RWPE2 (cell line): Measurements from ENCODE around the gene DNAH9.

ENCODE experiments used
- ATAC-seq: fragments of 200-7000 bp; cut with Tn5 transposase; 3 replicates; pipeline ENCODE4 v1.9.1; 2021; ENCODE audit warnings: low read depth
- DNase-seq: peaks from one replicate; pipeline ENCODE4 v3.0.0-alpha.2; 2020; ENCODE audit warnings: low spot score
- H3K27ac ChIP-seq: fragments of 450-650 bp; 2 replicates; pipeline ENCODE4 v1.5.1; 2017; ENCODE audit warnings: mild to moderate bottlenecking; ENCODE audit not compliant: poor library complexity, severe bottlenecking
- H3K27me3 ChIP-seq: fragments of 250-450 bp; sonication (Bioruptor Pico); 2 replicates; pipeline ENCODE4 v1.5.1; 2021; ENCODE audit warnings: mild to moderate bottlenecking, moderate library complexity; ENCODE audit not compliant: insufficient read depth, poor library complexity, severe bottlenecking
- H3K36me3 ChIP-seq: fragments of 250-450 bp; sonication (Bioruptor Pico); 2 replicates; pipeline ENCODE4 v1.5.1; 2020; ENCODE audit warnings: low read depth, mild to moderate bottlenecking, moderate library complexity
- H3K4me1 ChIP-seq: fragments of 250-450 bp; sonication (Bioruptor Pico); 2 replicates; pipeline ENCODE4 v1.5.1; 2021; ENCODE audit warnings: mild to moderate bottlenecking, moderate library complexity; ENCODE audit not compliant: insufficient read depth, poor library complexity, severe bottlenecking
- H3K4me3 ChIP-seq: fragments of 250-450 bp; sonication (Bioruptor Pico); 2 replicates; pipeline ENCODE4 v1.5.1; 2021; ENCODE audit warnings: mild to moderate bottlenecking, moderate library complexity; ENCODE audit not compliant: severe bottlenecking
- H3K9me3 ChIP-seq: fragments of 250-450 bp; sonication (Bioruptor Pico); 2 replicates; pipeline ENCODE4 v1.5.1; 2021; ENCODE audit warnings: mild to moderate bottlenecking, moderate library complexity; ENCODE audit not compliant: severe bottlenecking
- TF ChIP-seq, protein P1 (sequence below): fragments of 450-650 bp; IDR thresholded peaks from one replicate; pipeline ENCODE4 v1.5.1; 2017; ENCODE audit warnings: mild to moderate bottlenecking, moderate library complexity; ENCODE audit not compliant: poor library complexity, severe bottlenecking

DNAH9 gene

GRCh38 chr17:11639736-11640462 lies 41.6 kb downstream of the DNAH9 start:
- TF ChIP-seq, protein P1, sequence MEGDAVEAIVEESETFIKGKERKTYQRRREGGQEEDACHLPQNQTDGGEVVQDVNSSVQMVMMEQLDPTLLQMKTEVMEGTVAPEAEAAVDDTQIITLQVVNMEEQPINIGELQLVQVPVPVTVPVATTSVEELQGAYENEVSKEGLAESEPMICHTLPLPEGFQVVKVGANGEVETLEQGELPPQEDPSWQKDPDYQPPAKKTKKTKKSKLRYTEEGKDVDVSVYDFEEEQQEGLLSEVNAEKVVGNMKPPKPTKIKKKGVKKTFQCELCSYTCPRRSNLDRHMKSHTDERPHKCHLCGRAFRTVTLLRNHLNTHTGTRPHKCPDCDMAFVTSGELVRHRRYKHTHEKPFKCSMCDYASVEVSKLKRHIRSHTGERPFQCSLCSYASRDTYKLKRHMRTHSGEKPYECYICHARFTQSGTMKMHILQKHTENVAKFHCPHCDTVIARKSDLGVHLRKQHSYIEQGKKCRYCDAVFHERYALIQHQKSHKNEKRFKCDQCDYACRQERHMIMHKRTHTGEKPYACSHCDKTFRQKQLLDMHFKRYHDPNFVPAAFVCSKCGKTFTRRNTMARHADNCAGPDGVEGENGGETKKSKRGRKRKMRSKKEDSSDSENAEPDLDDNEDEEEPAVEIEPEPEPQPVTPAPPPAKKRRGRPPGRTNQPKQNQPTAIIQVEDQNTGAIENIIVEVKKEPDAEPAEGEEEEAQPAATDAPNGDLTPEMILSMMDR, result no peak
- DNase-seq, result no peak
- no peaks in the 10 kb centered on the region for H3K27me3 ChIP-seq
- no peaks in the 10 kb centered on the region for H3K4me1 ChIP-seq
- no peak overlapping the region for H3K4me3 ChIP-seq
- ATAC-seq, result no peak
- no peak overlapping the region for H3K27ac ChIP-seq
- no peaks in the 10 kb centered on the region for H3K9me3 ChIP-seq
- no peaks in the 10 kb centered on the region for H3K36me3 ChIP-seq

- Histone ChIP-seq H3K9me3 (no peaks in the 10 kb centered on the region), H3K27ac (no peak overlapping the region), H3K4me1 (no peaks in the 10 kb centered on the region), H3K4me3 (no peak overlapping the region), H3K27me3 (no peaks in the 10 kb centered on the region), H3K36me3 (no peaks in the 10 kb centered on the region)
- ATAC-seq, result no peak
- DNase-seq, result no peak
- TF ChIP-seq, protein P1, result no peak
These were observed 42.2 kb downstream of the DNAH9 start for GRCh38 chr17:11640463-11640814.

- Histone ChIP-seq H3K9me3 (no peaks in the 10 kb centered on the region), H3K27ac (no peak overlapping the region), H3K4me3 (no peak overlapping the region), H3K27me3 (no peaks in the 10 kb centered on the region), H3K4me1 (no peaks in the 10 kb centered on the region), H3K36me3 (no peaks in the 10 kb centered on the region)
- TF ChIP-seq, protein P1, result no peak
- no peak for ATAC-seq
- no peak for DNase-seq
These were observed 43.4 kb downstream of the DNAH9 start for GRCh38 chr17:11641521-11642275.

DNA sequence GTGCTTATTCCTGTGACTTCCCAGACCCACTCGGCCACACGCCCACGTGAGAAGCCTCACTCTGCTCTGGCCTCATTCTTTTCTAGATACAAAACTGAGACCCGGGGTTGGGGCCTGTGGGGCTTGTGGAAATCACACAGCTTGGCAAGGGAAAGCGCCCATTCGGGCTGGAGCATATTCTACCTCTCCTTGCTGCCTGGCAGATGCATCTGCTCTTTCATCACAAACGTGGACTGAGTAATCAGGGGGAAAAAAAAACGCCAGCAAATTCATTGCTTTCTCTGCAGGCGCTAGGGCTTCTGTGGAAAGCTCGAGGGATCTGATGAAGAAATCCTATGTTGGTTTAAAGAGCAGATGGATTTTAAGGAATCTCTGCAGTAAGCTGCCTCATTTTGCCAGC lies 44.4 kb downstream of the DNAH9 start:
- no peaks in the 10 kb centered on the region for H3K36me3 ChIP-seq
- H3K4me1 ChIP-seq, result no peaks in the 10 kb centered on the region
- DNase-seq (no peak), ATAC-seq (no peak)
- H3K27ac ChIP-seq, result no peak overlapping the region
- TF ChIP-seq, protein P1, result no peak
- no peaks in the 10 kb centered on the region for H3K27me3 ChIP-seq
- no peak overlapping the region for H3K4me3 ChIP-seq
- H3K9me3 ChIP-seq, result no peaks in the 10 kb centered on the region

DNA sequence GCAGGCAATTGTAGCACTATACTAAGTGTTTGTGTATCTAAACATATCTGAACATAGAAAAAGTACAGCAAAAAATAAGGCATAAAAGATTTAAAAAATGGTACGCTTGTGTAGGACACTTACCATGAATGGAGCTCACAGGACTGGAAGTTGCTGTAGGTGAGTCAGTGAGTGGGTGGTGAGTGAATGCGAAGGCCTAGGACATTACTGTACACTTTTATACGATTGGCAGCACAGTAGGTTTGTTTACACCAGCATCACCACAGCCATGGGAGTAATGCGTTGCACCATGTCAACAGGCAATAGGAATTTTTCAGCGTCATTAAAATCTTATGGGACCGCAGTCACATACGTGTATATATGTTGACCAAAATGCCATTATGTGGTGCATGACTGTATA lies 45.6 kb downstream of the DNAH9 start:
- H3K4me3 ChIP-seq, result no peak overlapping the region

More for the DNA sequence above, 45.6 kb downstream of the DNAH9 start:
- Histone ChIP-seq H3K9me3 (no peaks in the 10 kb centered on the region), H3K36me3 (no peaks in the 10 kb centered on the region), H3K27me3 (no peaks in the 10 kb centered on the region), H3K27ac (no peak overlapping the region), H3K4me1 (no peaks in the 10 kb centered on the region)
- ATAC-seq, result no peak
- DNase-seq, result no peak
- TF ChIP-seq, protein P1, result no peak
